ENCODE results near the gene SMARCAL1. TPM values are rescaled to one million over a fixed set of nuclear protein-coding genes. Genes with fewer than 3 reads are reported as not detected.

The SMARCAL1 gene
- total RNA-seq, 1 donor from 2014 or later: 19.0 TPM

DNA sequence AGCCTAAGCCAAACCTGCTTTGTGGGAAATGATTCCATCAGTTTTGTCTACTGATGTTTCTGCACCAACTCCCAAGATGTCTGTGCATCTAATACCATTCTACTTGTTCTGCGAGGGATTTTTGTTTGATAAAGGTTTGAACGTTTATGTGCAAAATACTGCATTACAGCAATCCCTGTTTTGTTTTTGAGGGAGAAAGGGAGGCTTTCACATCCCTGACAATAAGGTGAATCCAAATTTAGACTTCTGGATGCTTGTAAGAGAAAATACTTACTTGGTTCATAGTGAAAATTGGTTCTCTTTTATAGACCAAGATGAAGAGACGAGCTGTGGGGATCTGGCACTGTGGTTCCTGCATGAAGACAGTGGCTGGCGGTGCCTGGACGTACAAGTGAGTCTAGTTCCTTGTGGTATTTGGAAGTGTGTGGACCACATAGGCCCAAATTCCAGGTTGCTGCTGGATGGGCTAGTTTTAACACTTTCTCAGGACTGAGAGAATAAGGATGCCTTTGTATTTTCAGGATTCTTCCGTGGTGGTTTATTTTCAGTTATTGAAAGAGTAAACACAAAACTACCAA, 87.4 kb downstream of the SMARCAL1 start:
- H3K4me1 ChIP-seq: peaks cover 27% of the 10 kb centered on the region
- ATAC-seq (no peak), DNase-seq (no peak)
- TF ChIP-seq, protein P1, sequence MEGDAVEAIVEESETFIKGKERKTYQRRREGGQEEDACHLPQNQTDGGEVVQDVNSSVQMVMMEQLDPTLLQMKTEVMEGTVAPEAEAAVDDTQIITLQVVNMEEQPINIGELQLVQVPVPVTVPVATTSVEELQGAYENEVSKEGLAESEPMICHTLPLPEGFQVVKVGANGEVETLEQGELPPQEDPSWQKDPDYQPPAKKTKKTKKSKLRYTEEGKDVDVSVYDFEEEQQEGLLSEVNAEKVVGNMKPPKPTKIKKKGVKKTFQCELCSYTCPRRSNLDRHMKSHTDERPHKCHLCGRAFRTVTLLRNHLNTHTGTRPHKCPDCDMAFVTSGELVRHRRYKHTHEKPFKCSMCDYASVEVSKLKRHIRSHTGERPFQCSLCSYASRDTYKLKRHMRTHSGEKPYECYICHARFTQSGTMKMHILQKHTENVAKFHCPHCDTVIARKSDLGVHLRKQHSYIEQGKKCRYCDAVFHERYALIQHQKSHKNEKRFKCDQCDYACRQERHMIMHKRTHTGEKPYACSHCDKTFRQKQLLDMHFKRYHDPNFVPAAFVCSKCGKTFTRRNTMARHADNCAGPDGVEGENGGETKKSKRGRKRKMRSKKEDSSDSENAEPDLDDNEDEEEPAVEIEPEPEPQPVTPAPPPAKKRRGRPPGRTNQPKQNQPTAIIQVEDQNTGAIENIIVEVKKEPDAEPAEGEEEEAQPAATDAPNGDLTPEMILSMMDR (IDR thresholded peaks at IDR 0.05): no peak
- H3K27me3 ChIP-seq (ENCODE audit: low read depth): no peaks in the 10 kb centered on the region
- H3K9me3 ChIP-seq: no peaks in the 10 kb centered on the region
- H3K4me3 ChIP-seq: peak overlapping the region; percentile 90
- intact Hi-C loops (cut with DNase I): no loop called here
- peak overlapping the region; percentile 86 for H3K27ac ChIP-seq
- H3K36me3 ChIP-seq: peaks cover 53% of the 10 kb centered on the region

DNA sequence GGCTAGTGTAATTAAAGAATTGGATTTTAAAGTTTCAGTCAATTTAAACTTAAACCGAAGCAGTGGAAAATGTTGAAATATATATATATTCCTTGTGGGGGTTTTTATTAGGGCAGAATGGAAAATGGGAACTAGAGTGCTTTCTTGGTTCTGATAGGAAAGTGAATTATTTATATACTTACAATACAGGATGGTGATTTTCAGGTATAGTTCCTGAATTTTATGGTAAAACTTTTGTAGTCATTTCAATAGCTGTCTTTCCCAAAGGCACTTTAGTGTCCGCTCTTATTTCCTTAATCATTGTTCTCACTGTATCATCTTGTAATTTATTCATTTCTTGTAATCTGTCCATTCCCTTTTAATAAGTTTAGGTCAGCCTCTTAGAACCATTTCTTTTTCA, 88.3 kb downstream of the SMARCAL1 start:
- TF ChIP-seq, protein P1 (IDR thresholded peaks at IDR 0.05): no peak
- H3K4me1 ChIP-seq: peaks cover 27% of the 10 kb centered on the region
- no peaks in the 10 kb centered on the region for H3K9me3 ChIP-seq
- ATAC-seq (no peak), DNase-seq (no peak)
- intact Hi-C loops (cut with DNase I): no loop called here
- no peak overlapping the region for H3K27ac ChIP-seq
- no peaks in the 10 kb centered on the region for H3K27me3 ChIP-seq (ENCODE audit: low read depth)
- peak overlapping the region; percentile 90 for H3K4me3 ChIP-seq
- H3K36me3 ChIP-seq: peaks cover 62% of the 10 kb centered on the region

DNA sequence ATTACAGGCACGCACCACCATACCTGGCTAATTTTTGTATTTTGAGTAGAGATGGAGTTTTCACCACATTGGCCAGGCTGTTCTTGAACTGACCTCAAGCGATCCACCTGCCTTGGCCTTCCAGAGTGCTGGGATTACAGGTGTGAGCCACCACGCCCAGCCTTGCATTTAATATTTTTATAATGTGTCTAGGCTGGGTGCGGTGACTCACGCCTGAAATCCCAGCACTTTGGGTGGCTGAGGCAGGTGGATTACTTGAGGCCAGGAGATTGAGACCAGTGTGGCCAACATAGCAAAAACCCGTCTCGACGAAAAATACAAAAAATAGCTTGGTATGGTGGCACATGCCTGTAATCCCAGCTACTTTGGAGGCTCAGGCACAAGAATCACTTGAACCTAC, 89.6 kb downstream of the SMARCAL1 start:
- Histone ChIP-seq H3K27me3 (ENCODE audit: low read depth) (no peaks in the 10 kb centered on the region), H3K4me1 (peaks cover 27% of the 10 kb centered on the region), H3K9me3 (no peaks in the 10 kb centered on the region), H3K36me3 (peaks cover 62% of the 10 kb centered on the region), H3K4me3 (no peak overlapping the region), H3K27ac (no peak overlapping the region)
- intact Hi-C loops (cut with DNase I): no loop called here
- no peak for ATAC-seq
- TF ChIP-seq, protein P1 (IDR thresholded peaks at IDR 0.05): no peak
- DNase-seq: no peak

DNA sequence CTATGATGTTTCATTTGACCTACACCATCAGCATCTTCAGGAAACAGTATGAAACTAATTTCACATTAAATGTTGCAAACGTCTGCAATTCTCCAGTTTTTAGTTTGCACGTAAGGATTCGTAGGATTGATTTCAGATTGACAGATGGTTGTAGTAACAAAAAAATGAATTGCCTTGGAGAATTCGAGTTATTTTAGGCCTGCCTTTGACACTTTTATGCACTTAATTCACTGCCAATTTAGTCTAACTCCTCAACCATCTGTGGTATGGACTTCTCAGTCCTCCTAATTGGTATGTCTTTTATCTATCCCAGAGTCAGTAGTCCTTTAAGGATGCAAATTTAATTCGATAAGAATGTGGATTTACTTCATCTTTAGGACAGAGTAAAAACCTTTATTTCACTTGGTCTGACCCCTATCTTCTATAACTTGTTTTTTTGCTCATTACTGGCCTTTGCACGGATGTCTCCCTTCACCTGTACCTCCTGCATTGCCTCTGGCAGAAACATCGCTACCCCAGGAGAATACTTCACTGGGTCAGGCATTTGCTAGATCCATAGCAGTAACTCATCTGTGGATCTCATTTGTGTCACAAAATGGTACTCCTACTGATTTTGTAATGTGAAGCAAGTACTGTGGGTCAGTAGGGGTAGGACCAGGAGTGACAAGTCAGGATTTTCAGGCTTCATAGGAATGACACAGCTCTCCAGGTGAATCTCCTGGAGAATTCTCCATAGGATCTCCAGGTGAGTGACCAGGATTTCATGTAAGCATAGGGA, 90.3 kb downstream of the SMARCAL1 start:
- DNase-seq: no peak
- Histone ChIP-seq H3K4me3 (no peak overlapping the region), H3K4me1 (peaks cover 24% of the 10 kb centered on the region), H3K27me3 (ENCODE audit: low read depth) (no peaks in the 10 kb centered on the region), H3K9me3 (no peaks in the 10 kb centered on the region), H3K27ac (no peak overlapping the region), H3K36me3 (peaks cover 62% of the 10 kb centered on the region)
- intact Hi-C loops (cut with DNase I): no loop called here
- TF ChIP-seq, protein P1 (IDR thresholded peaks at IDR 0.05): no peak
- no peak for ATAC-seq

DNA sequence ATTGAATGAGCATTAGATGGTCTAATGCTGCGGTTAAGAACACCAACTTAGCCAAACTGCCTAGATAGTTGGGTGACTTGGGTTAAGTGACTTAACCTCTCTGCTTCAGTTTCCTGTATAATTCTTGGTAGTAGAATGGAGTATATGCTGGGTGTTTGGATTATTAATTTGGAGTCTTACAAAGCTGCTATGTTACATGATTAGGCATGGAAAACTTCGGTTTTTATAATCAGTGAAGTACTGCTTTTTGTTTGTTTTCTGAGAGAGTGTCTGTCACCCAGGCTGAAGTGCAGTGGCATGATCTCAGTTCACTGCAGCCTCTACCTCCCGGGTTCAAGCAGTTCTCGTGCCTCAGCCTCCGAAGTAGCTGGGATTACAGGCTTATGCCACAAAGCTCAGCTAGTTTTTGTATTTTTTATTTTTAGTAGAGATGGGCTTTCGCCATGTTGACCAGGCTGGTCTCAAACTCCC, 90.9 kb downstream of the SMARCAL1 start:
- Histone ChIP-seq H3K27ac (no peak overlapping the region), H3K4me1 (peaks cover 17% of the 10 kb centered on the region), H3K4me3 (no peak overlapping the region), H3K27me3 (ENCODE audit: low read depth) (no peaks in the 10 kb centered on the region), H3K36me3 (peaks cover 62% of the 10 kb centered on the region), H3K9me3 (no peaks in the 10 kb centered on the region)
- TF ChIP-seq, protein P1 (IDR thresholded peaks at IDR 0.05): no peak
- DNase-seq (no peak), ATAC-seq (no peak)
- intact Hi-C loops (cut with DNase I): no loop called here

Measured in lower lobe of right lung (tissue), 2 donors.